ENCODE measurements around the gene SRC. TPM values are rescaled to one million over a fixed set of nuclear protein-coding genes. Genes with fewer than 3 reads are reported as not detected.

Gene SRC
- total RNA-seq, 3 donors from 2014 or later, result 111 to 155 (median 132) TPM

DNA sequence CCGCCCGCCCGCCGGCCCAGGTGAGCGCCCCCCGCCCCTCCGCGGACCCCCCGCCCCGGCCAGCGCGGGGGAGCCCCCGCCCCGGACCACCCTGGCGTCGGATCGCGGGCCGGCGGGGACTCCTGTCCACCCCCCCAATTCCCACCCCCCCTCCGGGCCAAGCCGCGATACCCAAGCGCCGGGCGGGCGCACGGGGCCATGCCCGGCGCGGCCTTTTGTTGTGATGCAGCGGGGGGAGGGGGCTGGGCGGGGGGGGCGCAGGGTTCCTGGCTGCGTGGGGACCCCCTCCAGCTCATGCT is 245 bp downstream of the SRC start:
- Histone ChIP-seq H3K36me3 (ENCODE audit: low read depth) (no peaks in the 10 kb centered on the region), H3K9me3 (no peaks in the 10 kb centered on the region), H3K4me3 (peak overlapping the region; percentile 46), H3K4me1 (ENCODE audit: low read depth) (peaks cover 24% of the 10 kb centered on the region)
- ATAC-seq (no peak), DNase-seq (no peak)
- intact Hi-C loops (cut with DNase I, micrococcal nuclease), result no loop called here
- TF ChIP-seq, protein P1, sequence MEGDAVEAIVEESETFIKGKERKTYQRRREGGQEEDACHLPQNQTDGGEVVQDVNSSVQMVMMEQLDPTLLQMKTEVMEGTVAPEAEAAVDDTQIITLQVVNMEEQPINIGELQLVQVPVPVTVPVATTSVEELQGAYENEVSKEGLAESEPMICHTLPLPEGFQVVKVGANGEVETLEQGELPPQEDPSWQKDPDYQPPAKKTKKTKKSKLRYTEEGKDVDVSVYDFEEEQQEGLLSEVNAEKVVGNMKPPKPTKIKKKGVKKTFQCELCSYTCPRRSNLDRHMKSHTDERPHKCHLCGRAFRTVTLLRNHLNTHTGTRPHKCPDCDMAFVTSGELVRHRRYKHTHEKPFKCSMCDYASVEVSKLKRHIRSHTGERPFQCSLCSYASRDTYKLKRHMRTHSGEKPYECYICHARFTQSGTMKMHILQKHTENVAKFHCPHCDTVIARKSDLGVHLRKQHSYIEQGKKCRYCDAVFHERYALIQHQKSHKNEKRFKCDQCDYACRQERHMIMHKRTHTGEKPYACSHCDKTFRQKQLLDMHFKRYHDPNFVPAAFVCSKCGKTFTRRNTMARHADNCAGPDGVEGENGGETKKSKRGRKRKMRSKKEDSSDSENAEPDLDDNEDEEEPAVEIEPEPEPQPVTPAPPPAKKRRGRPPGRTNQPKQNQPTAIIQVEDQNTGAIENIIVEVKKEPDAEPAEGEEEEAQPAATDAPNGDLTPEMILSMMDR (IDR thresholded peaks at IDR 0.05), result no peak

DNA sequence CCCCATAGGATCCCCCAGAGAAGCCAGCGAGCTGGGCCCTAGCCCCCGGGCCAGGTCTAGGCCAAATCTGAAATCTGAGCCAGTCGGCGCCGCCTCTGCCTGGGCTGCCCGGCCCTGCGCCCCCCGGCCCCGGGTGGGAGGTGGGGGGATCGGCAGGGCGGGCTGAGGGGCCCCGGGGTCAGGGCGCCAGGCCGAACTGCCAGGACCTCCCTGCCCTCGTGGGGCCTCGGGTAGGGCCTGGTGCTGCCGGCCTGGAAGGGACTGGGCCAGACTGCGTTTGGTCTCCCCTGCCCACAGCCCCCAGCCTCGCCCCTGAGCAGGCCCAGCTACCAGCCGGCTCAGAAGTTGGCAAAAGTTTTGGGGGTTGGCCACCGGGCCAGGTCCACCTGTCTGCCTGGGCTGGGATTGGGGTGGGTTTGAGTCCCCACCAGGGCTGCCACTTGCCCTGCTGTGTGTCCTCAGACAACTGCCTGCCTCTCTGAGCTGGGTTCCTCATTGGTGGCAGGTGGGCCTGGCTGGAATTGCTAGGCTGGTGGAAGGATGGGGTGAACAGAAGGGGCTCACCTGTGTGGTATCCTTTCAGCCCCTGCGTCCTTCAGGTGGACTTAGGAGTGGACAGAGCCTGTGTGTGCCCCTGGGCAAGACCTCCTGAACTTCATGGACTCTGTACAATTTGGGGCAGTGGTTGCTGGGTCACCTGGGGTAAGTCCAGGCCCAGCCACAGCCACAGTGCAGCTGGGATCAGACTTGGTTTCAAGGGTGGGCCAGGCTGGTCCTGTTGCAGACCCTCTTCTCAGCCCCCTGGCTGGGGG is 801 bp downstream of the SRC start:
- Histone ChIP-seq H3K4me3 (peak overlapping the region; percentile 46), H3K4me1 (ENCODE audit: low read depth) (peaks cover 24% of the 10 kb centered on the region), H3K36me3 (ENCODE audit: low read depth) (no peaks in the 10 kb centered on the region), H3K9me3 (no peaks in the 10 kb centered on the region)
- no peak for ATAC-seq
- DNase-seq, result no peak
- intact Hi-C loops (cut with DNase I, micrococcal nuclease), result no loop called here
- TF ChIP-seq, protein P1 (IDR thresholded peaks at IDR 0.05), result no peak

DNA sequence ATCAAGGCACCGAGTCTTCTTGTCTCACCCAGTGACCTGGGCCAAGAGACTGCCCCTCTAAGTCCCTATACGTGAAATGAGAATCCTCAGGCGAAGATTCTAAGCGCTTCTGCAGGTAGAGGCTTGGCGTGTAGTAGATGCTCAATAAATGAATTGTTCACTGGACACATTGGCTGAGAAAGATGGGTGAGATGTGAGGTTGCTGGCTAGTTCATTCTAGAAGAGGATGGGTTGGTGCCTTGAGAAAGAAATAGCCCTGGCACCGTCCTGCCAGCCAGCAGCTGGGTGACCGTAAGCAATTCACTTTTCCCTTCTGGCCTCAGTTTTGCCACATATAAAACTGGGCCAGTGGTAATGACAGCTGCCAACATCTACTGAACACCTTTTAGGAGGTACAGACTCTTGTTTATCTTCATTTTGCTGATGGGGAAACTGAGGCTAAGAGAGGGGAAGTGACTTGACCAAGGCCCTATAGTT is 1.4 kb downstream of the SRC start:
- no peak overlapping the region for H3K4me3 ChIP-seq
- TF ChIP-seq, protein P1 (IDR thresholded peaks at IDR 0.05), result no peak
- no peaks in the 10 kb centered on the region for H3K36me3 ChIP-seq (ENCODE audit: low read depth)
- H3K9me3 ChIP-seq, result no peaks in the 10 kb centered on the region
- H3K4me1 ChIP-seq (ENCODE audit: low read depth), result peaks cover 24% of the 10 kb centered on the region
- DNase-seq (no peak), ATAC-seq (no peak)
- intact Hi-C loops (cut with DNase I, micrococcal nuclease), result no loop called here

DNA sequence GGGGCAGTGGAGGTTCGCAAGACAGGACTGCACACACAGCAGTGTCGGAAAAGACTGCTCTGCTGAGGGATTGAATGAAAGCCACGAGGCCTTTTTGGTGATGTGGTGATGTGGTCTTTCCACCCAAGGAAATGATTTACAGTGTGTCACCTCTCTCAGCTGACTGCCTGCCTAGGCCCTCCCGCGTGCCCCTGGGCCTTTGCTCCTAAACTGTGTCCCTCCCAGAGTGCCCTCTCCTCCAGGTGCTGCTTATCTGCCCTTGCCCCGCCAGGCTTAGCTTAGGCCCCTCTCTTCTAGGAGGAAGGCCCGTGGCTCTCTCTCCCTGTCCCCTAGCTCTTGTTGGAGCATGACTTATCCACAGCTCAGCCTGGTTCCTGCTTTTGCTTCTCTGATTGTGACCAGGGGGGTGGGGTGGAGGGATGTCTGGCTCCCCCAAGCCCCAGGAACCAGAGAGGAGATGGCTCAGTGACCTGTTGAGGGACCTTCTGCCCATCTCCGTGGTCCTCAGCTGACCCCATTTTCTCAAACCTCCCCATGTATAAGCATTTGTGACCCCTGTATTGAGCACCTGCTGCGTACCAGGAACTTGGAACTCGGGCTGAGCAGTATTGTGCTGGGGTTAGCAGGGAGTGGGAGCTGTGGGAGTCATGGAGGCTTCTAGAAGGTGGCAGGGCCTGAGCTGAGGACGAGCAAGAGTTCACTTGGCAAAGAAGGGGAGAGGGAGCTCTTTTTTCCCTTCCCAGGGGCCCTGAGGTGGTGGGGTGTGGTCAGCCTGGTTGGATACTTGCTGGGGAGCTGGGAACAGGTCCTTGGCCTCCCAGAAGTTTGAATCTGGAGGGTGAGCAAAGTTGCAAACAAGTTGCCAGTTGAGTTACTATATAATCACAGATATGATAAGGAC is 2.2 kb downstream of the SRC start:
- TF ChIP-seq, protein P1 (IDR thresholded peaks at IDR 0.05), result no peak
- no peak for ATAC-seq
- intact Hi-C loops (cut with DNase I, micrococcal nuclease), result no loop called here
- H3K4me1 ChIP-seq (ENCODE audit: low read depth), result peaks cover 21% of the 10 kb centered on the region
- H3K9me3 ChIP-seq, result no peaks in the 10 kb centered on the region
- H3K4me3 ChIP-seq, result no peak overlapping the region
- no peak for DNase-seq
- no peaks in the 10 kb centered on the region for H3K36me3 ChIP-seq (ENCODE audit: low read depth)

DNA sequence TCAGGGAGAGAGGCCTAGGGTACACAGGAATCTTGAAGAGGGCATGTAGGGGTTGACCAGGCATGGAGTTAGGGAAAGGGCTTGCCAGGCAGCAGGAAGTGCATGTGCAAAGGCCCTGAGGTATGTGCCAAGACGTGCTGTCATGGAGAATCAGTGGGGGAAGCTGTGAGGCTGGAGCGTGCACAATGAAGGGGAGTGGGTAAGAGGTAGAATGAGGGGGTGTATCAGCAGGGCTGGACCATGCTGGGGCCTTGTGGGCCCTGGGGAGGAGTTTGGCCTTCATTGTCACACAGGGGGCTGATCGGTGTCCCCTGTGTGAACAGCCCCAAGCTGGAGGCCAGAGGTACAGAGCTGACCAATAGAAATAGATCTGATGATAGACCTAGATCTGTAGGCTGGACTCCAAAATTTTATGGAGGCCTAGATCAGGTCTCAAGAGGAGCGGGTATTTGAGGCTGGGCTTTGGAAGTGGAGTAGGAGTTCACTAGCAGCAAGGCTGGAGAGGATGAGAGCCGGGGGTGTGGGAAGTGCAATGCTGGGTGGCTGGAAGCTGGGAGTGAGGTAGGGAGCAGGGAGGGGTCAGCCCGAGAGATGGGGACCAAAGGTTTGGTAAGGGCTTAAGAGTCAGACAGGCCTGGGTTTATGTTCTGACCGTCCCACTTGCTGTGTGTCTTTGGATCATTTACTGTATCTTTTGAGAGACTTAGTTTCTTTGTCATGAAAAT is 3.0 kb downstream of the SRC start:
- intact Hi-C loops (cut with DNase I, micrococcal nuclease), result no loop called here
- ATAC-seq, result no peak
- peaks cover 22% of the 10 kb centered on the region for H3K4me1 ChIP-seq (ENCODE audit: low read depth)
- DNase-seq, result no peak
- H3K4me3 ChIP-seq, result no peak overlapping the region
- H3K9me3 ChIP-seq, result no peaks in the 10 kb centered on the region
- TF ChIP-seq, protein P1 (IDR thresholded peaks at IDR 0.05), result no peak
- no peaks in the 10 kb centered on the region for H3K36me3 ChIP-seq (ENCODE audit: low read depth)

All from mucosa of descending colon (tissue), 3 donors.